Measurements from ENCODE around the gene ISG15. TPM values are rescaled to one million over a fixed set of nuclear protein-coding genes. Genes with fewer than 3 reads are reported as not detected.
"Not testable (repeated sequence)": the region's sequence is repeated elsewhere in the genome, so short reads cannot be mapped to it uniquely, and the experiment has no call there.

ISG15 gene
- total RNA-seq, 1 donor, result 34.7 TPM

DNA sequence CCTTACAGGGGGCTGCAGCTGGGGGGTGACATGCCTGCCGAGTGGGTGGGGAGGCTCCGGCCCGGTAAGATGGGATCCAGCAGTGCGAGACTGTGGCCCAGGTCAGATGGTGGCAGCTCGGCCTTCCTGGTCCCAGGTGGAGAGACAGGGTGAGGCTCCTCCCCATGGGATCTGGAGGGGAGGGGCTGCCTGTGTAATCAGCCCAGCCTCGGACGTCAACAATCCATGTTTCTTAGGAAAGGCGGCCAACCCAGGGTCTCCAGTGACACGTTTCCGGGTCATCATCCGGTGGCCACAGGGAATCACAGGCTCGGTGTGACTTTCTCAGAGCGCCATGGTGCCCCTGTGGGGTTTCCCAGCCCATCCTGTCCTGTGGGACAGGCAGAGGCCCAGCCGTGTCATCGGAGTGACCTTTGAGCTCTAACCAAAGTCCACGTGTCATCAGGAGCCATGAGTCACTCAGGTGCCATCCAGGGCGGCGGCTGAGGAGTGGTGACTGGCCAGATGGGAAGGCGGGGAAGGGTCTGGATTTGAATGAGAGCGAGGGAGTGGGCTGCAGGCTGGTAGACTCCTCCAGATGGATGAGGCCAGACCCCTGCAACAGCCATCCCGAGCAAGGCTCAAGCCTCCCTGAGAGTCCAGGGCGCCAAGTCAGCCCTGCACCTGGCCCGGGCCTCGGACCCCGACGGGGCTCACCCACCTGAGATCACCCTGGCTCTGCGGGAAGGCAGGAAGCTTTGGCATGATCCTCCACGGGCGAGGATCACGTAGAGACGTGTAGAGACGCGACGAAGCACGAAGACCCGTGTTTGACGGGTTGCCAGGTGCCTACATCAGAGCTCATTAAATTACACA lies 6.8 kb upstream of the ISG15 start:
- TF ChIP-seq, protein P1, sequence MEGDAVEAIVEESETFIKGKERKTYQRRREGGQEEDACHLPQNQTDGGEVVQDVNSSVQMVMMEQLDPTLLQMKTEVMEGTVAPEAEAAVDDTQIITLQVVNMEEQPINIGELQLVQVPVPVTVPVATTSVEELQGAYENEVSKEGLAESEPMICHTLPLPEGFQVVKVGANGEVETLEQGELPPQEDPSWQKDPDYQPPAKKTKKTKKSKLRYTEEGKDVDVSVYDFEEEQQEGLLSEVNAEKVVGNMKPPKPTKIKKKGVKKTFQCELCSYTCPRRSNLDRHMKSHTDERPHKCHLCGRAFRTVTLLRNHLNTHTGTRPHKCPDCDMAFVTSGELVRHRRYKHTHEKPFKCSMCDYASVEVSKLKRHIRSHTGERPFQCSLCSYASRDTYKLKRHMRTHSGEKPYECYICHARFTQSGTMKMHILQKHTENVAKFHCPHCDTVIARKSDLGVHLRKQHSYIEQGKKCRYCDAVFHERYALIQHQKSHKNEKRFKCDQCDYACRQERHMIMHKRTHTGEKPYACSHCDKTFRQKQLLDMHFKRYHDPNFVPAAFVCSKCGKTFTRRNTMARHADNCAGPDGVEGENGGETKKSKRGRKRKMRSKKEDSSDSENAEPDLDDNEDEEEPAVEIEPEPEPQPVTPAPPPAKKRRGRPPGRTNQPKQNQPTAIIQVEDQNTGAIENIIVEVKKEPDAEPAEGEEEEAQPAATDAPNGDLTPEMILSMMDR (IDR thresholded peaks at IDR 0.05; ENCODE audit: insufficient read depth, low read length), result no peak
- no peak overlapping the region for H3K4me3 ChIP-seq (ENCODE audit: low read depth, low read length)
- no peak for DNase-seq (ENCODE audit: low read depth)

DNA sequence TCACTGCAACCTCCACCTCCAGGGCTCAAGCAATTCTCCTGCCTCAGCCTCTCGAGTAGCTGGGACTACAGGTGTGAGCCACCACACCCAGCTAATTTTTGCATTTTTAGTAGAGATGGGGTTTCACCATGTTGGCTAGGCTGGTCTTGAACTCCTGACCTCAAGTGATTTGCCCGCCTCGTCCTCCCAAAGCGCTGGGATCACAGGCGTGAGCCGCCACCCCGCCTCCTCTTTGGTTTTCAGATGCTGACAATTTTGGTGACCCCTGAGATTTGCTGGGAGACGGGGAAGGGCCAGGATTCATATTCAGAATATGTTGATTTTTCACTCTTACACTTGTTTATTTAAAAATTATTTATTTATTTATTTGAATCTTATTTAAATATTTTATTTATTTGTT lies 3.2 kb upstream of the ISG15 start:
- not testable (repeated sequence) for H3K4me3 ChIP-seq (ENCODE audit: low read depth, low read length)

DNA sequence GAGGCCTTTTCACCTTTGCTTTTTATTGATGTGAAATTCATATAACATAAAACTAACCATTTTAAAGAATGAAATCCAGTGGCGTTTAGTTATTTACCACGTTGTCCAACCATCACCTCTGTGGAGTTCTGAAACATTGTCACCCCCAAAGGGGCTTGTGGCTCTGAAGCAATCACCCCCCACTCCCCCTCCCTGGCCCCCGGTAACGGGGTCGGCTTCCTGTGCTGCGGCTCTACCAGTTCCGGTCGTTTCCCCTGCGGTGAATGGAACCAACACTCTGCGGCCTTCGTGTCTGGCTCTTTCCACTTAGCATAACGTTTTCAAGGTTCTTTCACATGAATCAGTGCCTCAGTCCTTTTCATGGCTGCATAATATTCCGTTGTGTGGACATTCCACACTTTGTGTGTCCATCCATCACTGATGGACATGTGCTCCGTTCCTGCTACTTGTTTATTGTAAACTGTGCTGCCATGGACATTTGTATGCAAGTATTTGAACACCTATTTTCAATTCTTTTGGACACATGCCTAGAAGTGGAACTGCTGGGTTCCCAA lies 1.8 kb upstream of the ISG15 start:
- TF ChIP-seq, protein P1 (IDR thresholded peaks at IDR 0.05; ENCODE audit: insufficient read depth, low read length), result no peak
- DNase-seq (ENCODE audit: low read depth), result no peak
- H3K4me3 ChIP-seq (ENCODE audit: low read depth, low read length), result no peak overlapping the region

More for the DNA sequence above, 3.2 kb upstream of the ISG15 start:
- not testable (repeated sequence) for DNase-seq (ENCODE audit: low read depth)

DNA sequence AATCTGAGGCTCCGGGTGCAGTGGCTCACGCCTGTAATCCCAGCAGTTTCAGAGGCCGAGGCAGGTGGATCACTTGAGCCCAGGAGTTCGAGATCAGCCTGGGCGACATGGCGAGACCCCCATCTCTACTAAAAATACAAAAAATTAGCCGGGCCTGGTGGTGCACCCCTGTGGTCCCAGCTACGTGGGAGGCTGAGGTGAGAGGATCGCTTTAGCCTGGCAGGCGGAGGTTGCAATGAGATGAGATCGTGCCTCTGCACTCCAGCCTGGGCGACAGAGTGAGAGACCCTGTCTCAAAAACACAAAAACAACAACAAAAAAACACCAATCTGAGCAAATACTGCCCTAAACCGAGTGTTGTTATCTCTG lies 577 bp upstream of the ISG15 start:
- peak overlapping the region; percentile 66 for H3K4me3 ChIP-seq (ENCODE audit: low read depth, low read length)
- DNase-seq (ENCODE audit: low read depth), result not testable (repeated sequence)

DNA sequence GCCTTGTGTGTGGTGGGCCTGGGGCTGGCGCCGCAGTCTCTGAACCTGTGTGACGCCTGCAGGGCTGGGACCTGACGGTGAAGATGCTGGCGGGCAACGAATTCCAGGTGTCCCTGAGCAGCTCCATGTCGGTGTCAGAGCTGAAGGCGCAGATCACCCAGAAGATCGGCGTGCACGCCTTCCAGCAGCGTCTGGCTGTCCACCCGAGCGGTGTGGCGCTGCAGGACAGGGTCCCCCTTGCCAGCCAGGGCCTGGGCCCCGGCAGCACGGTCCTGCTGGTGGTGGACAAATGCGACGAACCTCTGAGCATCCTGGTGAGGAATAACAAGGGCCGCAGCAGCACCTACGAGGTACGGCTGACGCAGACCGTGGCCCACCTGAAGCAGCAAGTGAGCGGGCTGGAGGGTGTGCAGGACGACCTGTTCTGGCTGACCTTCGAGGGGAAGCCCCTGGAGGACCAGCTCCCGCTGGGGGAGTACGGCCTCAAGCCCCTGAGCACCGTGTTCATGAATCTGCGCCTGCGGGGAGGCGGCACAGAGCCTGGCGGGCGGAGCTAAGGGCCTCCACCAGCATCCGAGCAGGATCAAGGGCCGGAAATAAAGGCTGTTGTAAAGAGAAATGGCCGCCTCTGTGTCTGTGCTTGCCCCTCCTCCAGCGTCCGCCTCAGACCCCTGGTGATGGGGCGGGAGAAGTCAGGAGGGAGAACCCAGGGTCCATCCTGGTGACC lies 788 bp downstream of the ISG15 start:
- TF ChIP-seq, protein P1 (IDR thresholded peaks at IDR 0.05; ENCODE audit: insufficient read depth, low read length), result no peak
- H3K4me3 ChIP-seq (ENCODE audit: low read depth, low read length), result peak overlapping the region; percentile 66
- no peak for DNase-seq (ENCODE audit: low read depth)

DNA sequence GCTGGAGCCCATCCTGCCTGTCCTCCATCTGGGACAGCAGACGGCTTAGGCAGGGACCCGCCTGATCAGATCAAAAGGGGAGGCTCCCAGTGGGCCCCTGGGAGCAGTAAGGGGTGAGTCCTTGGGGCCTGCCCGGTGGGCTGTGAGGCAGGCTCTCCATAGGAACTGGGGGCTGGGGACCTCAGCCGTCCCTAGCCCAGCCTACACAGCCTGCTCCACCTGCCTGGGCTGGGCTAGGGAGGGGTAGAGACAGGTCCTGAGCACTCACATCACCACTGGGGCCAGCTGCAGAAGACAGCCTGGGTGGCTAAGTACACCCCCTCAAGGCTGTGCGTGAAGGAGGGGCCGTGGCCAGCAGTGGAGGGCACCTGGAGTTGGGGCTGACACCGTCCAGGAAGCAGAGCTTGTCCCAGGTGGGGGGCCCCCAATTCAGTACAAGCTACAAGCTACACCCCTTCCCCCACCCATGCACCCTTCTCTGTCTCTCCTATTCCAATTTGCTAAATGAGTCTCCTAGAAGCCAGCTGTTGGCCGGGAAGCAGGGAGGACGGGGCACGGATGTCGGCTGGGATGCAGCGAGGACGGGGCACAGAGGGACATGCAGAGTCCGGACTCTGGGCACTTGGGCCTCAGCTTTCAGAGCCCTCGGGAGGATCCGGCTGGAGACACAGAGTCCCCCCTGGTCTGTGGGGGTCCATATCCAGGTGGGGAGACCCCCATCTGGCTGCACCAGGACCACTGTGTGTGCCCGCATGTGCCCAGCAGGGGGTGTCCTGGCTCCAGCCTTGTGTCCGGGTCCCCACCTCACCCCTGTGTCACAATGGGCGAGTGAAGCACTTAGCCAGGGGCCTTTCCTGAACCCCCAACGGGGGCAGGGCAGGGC lies 1.7 kb downstream of the ISG15 start:
- no peak overlapping the region for H3K4me3 ChIP-seq (ENCODE audit: low read depth, low read length)
- no peak for DNase-seq (ENCODE audit: low read depth)
- TF ChIP-seq, protein P1 (IDR thresholded peaks at IDR 0.05; ENCODE audit: insufficient read depth, low read length), result peak; percentile 21

DNA sequence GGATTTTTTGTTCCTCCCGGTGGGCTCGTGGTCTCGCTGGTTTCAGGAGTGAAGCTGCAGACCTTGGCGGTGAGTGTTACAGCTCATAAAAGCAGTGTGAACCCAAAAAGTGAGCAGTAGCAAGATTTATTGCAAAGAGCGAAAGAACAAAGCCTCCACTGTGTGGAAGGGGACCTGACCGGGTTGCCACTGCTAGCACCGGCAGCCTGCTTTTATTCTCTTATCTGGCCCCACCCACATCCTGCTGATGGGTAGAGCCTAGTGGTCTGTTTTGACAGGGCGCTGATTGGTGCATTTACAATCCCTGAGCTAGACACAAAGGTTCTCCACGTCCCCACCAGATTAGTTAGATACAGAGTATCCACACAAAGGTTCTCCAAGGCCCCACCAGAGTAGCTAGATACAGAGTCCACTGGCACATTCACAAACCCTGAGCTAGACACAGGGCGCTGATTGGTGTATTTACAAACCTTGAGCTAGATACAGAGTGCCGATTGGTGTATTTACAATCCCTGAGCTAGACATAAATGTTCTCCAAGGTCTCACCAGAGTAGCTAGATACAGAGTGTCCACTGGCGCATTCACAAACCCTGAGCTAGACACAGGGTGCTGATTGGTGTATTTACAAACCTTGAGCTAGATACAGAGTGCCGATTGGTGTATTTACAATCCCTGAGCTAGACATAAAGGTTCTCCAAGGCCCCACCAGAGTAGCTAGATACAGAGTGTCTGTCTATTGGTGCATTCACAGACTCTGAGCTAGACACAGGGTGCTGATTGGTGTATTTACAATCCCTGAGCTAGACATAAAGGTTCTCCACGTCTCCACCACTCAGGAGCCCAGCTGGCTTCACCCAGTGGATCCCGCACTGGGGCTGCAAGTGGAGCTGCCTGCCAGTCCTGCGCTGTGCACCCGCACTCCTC lies 4.4 kb downstream of the ISG15 start:
- DNase-seq (ENCODE audit: low read depth); H3K4me3 ChIP-seq (ENCODE audit: low read depth, low read length): not testable (repeated sequence)

DNA sequence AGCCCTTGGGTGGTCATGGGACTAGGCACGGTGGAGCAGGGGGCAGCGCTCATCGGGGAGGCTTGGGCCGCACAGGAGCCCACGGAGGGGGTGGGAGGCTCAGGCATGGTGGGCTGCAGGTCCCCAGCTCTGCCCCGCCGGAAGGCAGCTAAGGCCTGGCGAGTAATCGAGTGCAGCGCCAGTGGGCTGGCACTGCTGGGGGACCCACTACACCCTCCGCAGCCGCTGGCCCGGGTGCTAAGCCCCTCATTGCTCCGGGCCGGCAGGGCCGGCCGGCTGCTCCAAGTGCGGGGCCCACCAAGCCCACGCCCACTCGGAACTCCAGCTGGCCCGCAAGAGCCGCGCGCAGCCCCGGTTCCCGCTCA lies 5.0 kb downstream of the ISG15 start:
- DNase-seq (ENCODE audit: low read depth); H3K4me3 ChIP-seq (ENCODE audit: low read depth, low read length): not testable (repeated sequence)

All from fibroblast of the aortic adventitia (primary cell).